ENCODE results near the gene CALD1. TPM values are rescaled to one million over a fixed set of nuclear protein-coding genes. Genes with fewer than 3 reads are reported as not detected.
A peak's percentile ranks its signal among the peaks of the same experiment; 100 is the strongest.

Gene CALD1
- total RNA-seq, 1 donor from 2014 or later, result 352 TPM

- Histone ChIP-seq H3K27ac (peak overlapping the region; percentile 86 to 87), H3K4me1 (peaks cover 0 to 16% of the 10 kb centered on the region in 2 donors), H3K4me3 (peak overlapping the region; percentile 72 to 73), H3K27me3 (no peaks in the 10 kb centered on the region), H3K36me3 (peaks cover 0 to 5% of the 10 kb centered on the region in 2 donors), H3K9me3 (peaks cover 0 to 4% of the 10 kb centered on the region in 2 donors)
- DNase-seq (ENCODE audit: low spot score in 2 of 2), result no peak
- no peak for TF ChIP-seq CTCF (IDR thresholded peaks at IDR 0.05)
- intact Hi-C loops (cut with DNase I), result loop anchor here (1.0 to 5.0 kb wide), 5 partner anchors 161 to 771 kb away; partner anchors contain the start of genes CYREN and TMEM140
These were observed 206.5 kb downstream of the CALD1 start for GRCh38 chr7:134985894-134986362.

GRCh38 chr7:134986363-134987251 is 207.2 kb downstream of the CALD1 start, which contains the start of gene AGBL3:
TSS of gene AGBL3 (plus strand) at chr7:134986508. CDS start at chr7:134987934, 1,426 bp downstream.
- Histone ChIP-seq H3K36me3 (peaks cover 0 to 5% of the 10 kb centered on the region in 2 donors), H3K4me1 (peaks cover 0 to 18% of the 10 kb centered on the region in 2 donors), H3K27me3 (no peaks in the 10 kb centered on the region), H3K27ac (peak within 1 kb of the TSS; percentile 86 to 87), H3K4me3 (peak within 1 kb of the TSS; percentile 72 to 73), H3K9me3 (peaks cover 0 to 3% of the 10 kb centered on the region in 2 donors)
- TF ChIP-seq CTCF (IDR thresholded peaks at IDR 0.05), result peak; percentile 51 to 74 (median 67)
- intact Hi-C loops (cut with DNase I), result loop anchor here (1.0 to 5.0 kb wide), 5 partner anchors 161 to 771 kb away; partner anchors contain the start of genes CYREN and TMEM140
- peak; percentile 89 to 99 for DNase-seq (ENCODE audit: low spot score in 2 of 2)

- intact Hi-C loops (cut with DNase I), result loop anchor here (5.0 kb wide), 3 partner anchors 159 to 769 kb away; partner anchors contain the start of gene TMEM140
- Histone ChIP-seq H3K4me1 (peaks cover 6 to 30% of the 10 kb centered on the region in 2 donors), H3K27ac (peak overlapping the region in 1 of 2 donors; percentile 86), H3K9me3 (no peaks in the 10 kb centered on the region), H3K36me3 (peaks cover 0 to 5% of the 10 kb centered on the region in 2 donors), H3K4me3 (peak overlapping the region in 1 of 2 donors; percentile 72), H3K27me3 (no peaks in the 10 kb centered on the region)
- no peak for DNase-seq (ENCODE audit: low spot score in 2 of 2)
- no peak for TF ChIP-seq CTCF (IDR thresholded peaks at IDR 0.05)
These were observed 208.7 kb downstream of the CALD1 start for GRCh38 chr7:134988161-134988560.

GRCh38 chr7:134991469-134992339 is 212.3 kb downstream of the CALD1 start:
- H3K27ac ChIP-seq, result peak overlapping the region; percentile 62 to 72
- intact Hi-C loops (cut with DNase I), result no loop called here
- no peak for DNase-seq (ENCODE audit: low spot score in 2 of 2)
- H3K4me3 ChIP-seq, result no peak overlapping the region
- H3K27me3 ChIP-seq, result no peaks in the 10 kb centered on the region
- H3K36me3 ChIP-seq, result peaks cover 0 to 5% of the 10 kb centered on the region in 2 donors
- peaks cover 9 to 49% of the 10 kb centered on the region in 2 donors for H3K4me1 ChIP-seq
- no peak for TF ChIP-seq CTCF (IDR thresholded peaks at IDR 0.05)
- H3K9me3 ChIP-seq, result no peaks in the 10 kb centered on the region

GRCh38 chr7:134992626-134993179 is 213.3 kb downstream of the CALD1 start:
- H3K9me3 ChIP-seq, result no peaks in the 10 kb centered on the region
- intact Hi-C loops (cut with DNase I), result no loop called here
- no peak for TF ChIP-seq CTCF (IDR thresholded peaks at IDR 0.05)
- peak overlapping the region; percentile 62 to 72 for H3K27ac ChIP-seq
- H3K27me3 ChIP-seq, result no peaks in the 10 kb centered on the region
- H3K4me1 ChIP-seq, result peaks cover 9 to 50% of the 10 kb centered on the region in 2 donors
- no peak overlapping the region for H3K4me3 ChIP-seq
- DNase-seq (ENCODE audit: low spot score in 2 of 2), result peak in 1 of 2 donors; percentile 70
- peaks cover 0 to 5% of the 10 kb centered on the region in 2 donors for H3K36me3 ChIP-seq
